ENCODE results near the gene NLRP12.

Gene NLRP12

GRCh38 chr19:53819861-53820260 is 4.3 kb downstream of the NLRP12 start:
- no peaks in the 10 kb centered on the region for H3K9me3 ChIP-seq (ENCODE audit: low read length)
- H3K4me1 ChIP-seq (ENCODE audit: insufficient read depth, low read length), result no peaks in the 10 kb centered on the region
- no peaks in the 10 kb centered on the region for H3K36me3 ChIP-seq (ENCODE audit: insufficient read depth, low read length)
- H2AFZ ChIP-seq (ENCODE audit: low read depth, low read length), result no peak overlapping the region
- H3K27me3 ChIP-seq (ENCODE audit: insufficient read depth, low read length), result no peaks in the 10 kb centered on the region
- no peak overlapping the region for H3K4me3 ChIP-seq (ENCODE audit: low read length)

GRCh38 chr19:53818756-53819155 is 5.4 kb downstream of the NLRP12 start:
- H3K9me3 ChIP-seq (ENCODE audit: low read length), result no peaks in the 10 kb centered on the region
- no peak overlapping the region for H3K4me3 ChIP-seq (ENCODE audit: low read length)
- no peaks in the 10 kb centered on the region for H3K4me1 ChIP-seq (ENCODE audit: insufficient read depth, low read length)
- no peaks in the 10 kb centered on the region for H3K36me3 ChIP-seq (ENCODE audit: insufficient read depth, low read length)
- H3K27me3 ChIP-seq (ENCODE audit: insufficient read depth, low read length), result no peaks in the 10 kb centered on the region
- no peak overlapping the region for H2AFZ ChIP-seq (ENCODE audit: low read depth, low read length)

- no peak overlapping the region for H2AFZ ChIP-seq (ENCODE audit: low read depth, low read length)
- H3K9me3 ChIP-seq (ENCODE audit: low read length), result no peaks in the 10 kb centered on the region
- H3K36me3 ChIP-seq (ENCODE audit: insufficient read depth, low read length), result no peaks in the 10 kb centered on the region
- no peak overlapping the region for H3K4me3 ChIP-seq (ENCODE audit: low read length)
- H3K27me3 ChIP-seq (ENCODE audit: insufficient read depth, low read length), result no peaks in the 10 kb centered on the region
- H3K4me1 ChIP-seq (ENCODE audit: insufficient read depth, low read length), result no peaks in the 10 kb centered on the region
These were observed 10.1 kb downstream of the NLRP12 start for GRCh38 chr19:53813996-53814395.

- H3K36me3 ChIP-seq (ENCODE audit: insufficient read depth, low read length), result no peaks in the 10 kb centered on the region
- no peaks in the 10 kb centered on the region for H3K9me3 ChIP-seq (ENCODE audit: low read length)
- H3K4me1 ChIP-seq (ENCODE audit: insufficient read depth, low read length), result no peaks in the 10 kb centered on the region
These were observed 11.8 kb downstream of the NLRP12 start for GRCh38 chr19:53812335-53812734.

GRCh38 chr19:53810891-53811290 is 13.2 kb downstream of the NLRP12 start:
- no peak overlapping the region for H3K4me3 ChIP-seq (ENCODE audit: low read length)
- H3K4me1 ChIP-seq (ENCODE audit: insufficient read depth, low read length), result no peaks in the 10 kb centered on the region
- H3K27me3 ChIP-seq (ENCODE audit: insufficient read depth, low read length), result no peaks in the 10 kb centered on the region
- no peak overlapping the region for H2AFZ ChIP-seq (ENCODE audit: low read depth, low read length)
- H3K9me3 ChIP-seq (ENCODE audit: low read length), result no peaks in the 10 kb centered on the region
- no peaks in the 10 kb centered on the region for H3K36me3 ChIP-seq (ENCODE audit: insufficient read depth, low read length)

More at GRCh38 chr19:53812335-53812734, 11.8 kb downstream of the NLRP12 start:
- Histone ChIP-seq H2AFZ (ENCODE audit: low read depth, low read length) (no peak overlapping the region), H3K27me3 (ENCODE audit: insufficient read depth, low read length) (no peaks in the 10 kb centered on the region), H3K4me3 (ENCODE audit: low read length) (no peak overlapping the region)

- Histone ChIP-seq H3K27me3 (ENCODE audit: insufficient read depth, low read length) (no peaks in the 10 kb centered on the region), H3K4me3 (ENCODE audit: low read length) (no peak overlapping the region), H3K9me3 (ENCODE audit: low read length) (no peaks in the 10 kb centered on the region), H3K36me3 (ENCODE audit: insufficient read depth, low read length) (no peaks in the 10 kb centered on the region), H3K4me1 (ENCODE audit: insufficient read depth, low read length) (no peaks in the 10 kb centered on the region), H2AFZ (ENCODE audit: low read depth, low read length) (no peak overlapping the region)
These were observed 13.9 kb downstream of the NLRP12 start for GRCh38 chr19:53810187-53810546.

- Histone ChIP-seq H2AFZ (ENCODE audit: low read depth, low read length) (no peak overlapping the region), H3K4me1 (ENCODE audit: insufficient read depth, low read length) (no peaks in the 10 kb centered on the region), H3K4me3 (ENCODE audit: low read length) (no peak overlapping the region), H3K9me3 (ENCODE audit: low read length) (no peaks in the 10 kb centered on the region), H3K36me3 (ENCODE audit: insufficient read depth, low read length) (no peaks in the 10 kb centered on the region), H3K27me3 (ENCODE audit: insufficient read depth, low read length) (no peaks in the 10 kb centered on the region)
These were observed 14.5 kb downstream of the NLRP12 start for GRCh38 chr19:53809518-53810186.

GRCh38 chr19:53808710-53809125 is 15.4 kb downstream of the NLRP12 start:
- H3K4me1 ChIP-seq (ENCODE audit: insufficient read depth, low read length), result no peaks in the 10 kb centered on the region
- no peak overlapping the region for H2AFZ ChIP-seq (ENCODE audit: low read depth, low read length)
- no peaks in the 10 kb centered on the region for H3K36me3 ChIP-seq (ENCODE audit: insufficient read depth, low read length)
- H3K9me3 ChIP-seq (ENCODE audit: low read length), result no peaks in the 10 kb centered on the region
- no peaks in the 10 kb centered on the region for H3K27me3 ChIP-seq (ENCODE audit: insufficient read depth, low read length)
- H3K4me3 ChIP-seq (ENCODE audit: low read length), result no peak overlapping the region

GRCh38 chr19:53801257-53801656 is 22.9 kb downstream of the NLRP12 start:
- H3K36me3 ChIP-seq (ENCODE audit: insufficient read depth, low read length), result no peaks in the 10 kb centered on the region
- no peaks in the 10 kb centered on the region for H3K27me3 ChIP-seq (ENCODE audit: insufficient read depth, low read length)
- H2AFZ ChIP-seq (ENCODE audit: low read depth, low read length), result no peak overlapping the region
- H3K9me3 ChIP-seq (ENCODE audit: low read length), result no peaks in the 10 kb centered on the region
- H3K4me1 ChIP-seq (ENCODE audit: insufficient read depth, low read length), result no peaks in the 10 kb centered on the region
- H3K4me3 ChIP-seq (ENCODE audit: low read length), result no peak overlapping the region

- Histone ChIP-seq H3K27me3 (ENCODE audit: insufficient read depth, low read length) (no peaks in the 10 kb centered on the region), H3K4me3 (ENCODE audit: low read length) (no peak overlapping the region), H3K36me3 (ENCODE audit: insufficient read depth, low read length) (no peaks in the 10 kb centered on the region), H2AFZ (ENCODE audit: low read depth, low read length) (no peak overlapping the region), H3K9me3 (ENCODE audit: low read length) (no peaks in the 10 kb centered on the region), H3K4me1 (ENCODE audit: insufficient read depth, low read length) (no peaks in the 10 kb centered on the region)
These were observed 29.1 kb downstream of the NLRP12 start for GRCh38 chr19:53795019-53795418.

- Histone ChIP-seq H2AFZ (ENCODE audit: low read depth, low read length) (no peak overlapping the region), H3K9me3 (ENCODE audit: low read length) (no peaks in the 10 kb centered on the region)
These were observed 31.2 kb downstream of the NLRP12 start for GRCh38 chr19:53792721-53793433.

GRCh38 chr19:53789708-53790678 is 34.1 kb downstream of the NLRP12 start:
- Histone ChIP-seq H3K9me3 (ENCODE audit: low read length) (no peaks in the 10 kb centered on the region), H3K36me3 (ENCODE audit: insufficient read depth, low read length) (no peaks in the 10 kb centered on the region), H3K4me3 (ENCODE audit: low read length) (no peak overlapping the region), H3K4me1 (ENCODE audit: insufficient read depth, low read length) (no peaks in the 10 kb centered on the region), H3K27me3 (ENCODE audit: insufficient read depth, low read length) (no peaks in the 10 kb centered on the region), H2AFZ (ENCODE audit: low read depth, low read length) (no peak overlapping the region)

More at GRCh38 chr19:53792721-53793433, 31.2 kb downstream of the NLRP12 start:
- Histone ChIP-seq H3K27me3 (ENCODE audit: insufficient read depth, low read length) (no peaks in the 10 kb centered on the region), H3K4me1 (ENCODE audit: insufficient read depth, low read length) (no peaks in the 10 kb centered on the region), H3K36me3 (ENCODE audit: insufficient read depth, low read length) (no peaks in the 10 kb centered on the region), H3K4me3 (ENCODE audit: low read length) (no peak overlapping the region)

- no peak overlapping the region for H3K4me3 ChIP-seq (ENCODE audit: low read length)
- H3K4me1 ChIP-seq (ENCODE audit: insufficient read depth, low read length), result no peaks in the 10 kb centered on the region
- H3K27me3 ChIP-seq (ENCODE audit: insufficient read depth, low read length), result no peaks in the 10 kb centered on the region
- no peaks in the 10 kb centered on the region for H3K9me3 ChIP-seq (ENCODE audit: low read length)
- H2AFZ ChIP-seq (ENCODE audit: low read depth, low read length), result no peak overlapping the region
- H3K36me3 ChIP-seq (ENCODE audit: insufficient read depth, low read length), result no peaks in the 10 kb centered on the region
These were observed 36.8 kb downstream of the NLRP12 start for GRCh38 chr19:53787266-53787665.
